ENCODE results near the gene APOBEC2. TPM values are rescaled to one million over a fixed set of nuclear protein-coding genes. Genes with fewer than 3 reads are reported as not detected.

The APOBEC2 gene
- total RNA-seq, 2 experiments from 2014 or later = not detected

DNA sequence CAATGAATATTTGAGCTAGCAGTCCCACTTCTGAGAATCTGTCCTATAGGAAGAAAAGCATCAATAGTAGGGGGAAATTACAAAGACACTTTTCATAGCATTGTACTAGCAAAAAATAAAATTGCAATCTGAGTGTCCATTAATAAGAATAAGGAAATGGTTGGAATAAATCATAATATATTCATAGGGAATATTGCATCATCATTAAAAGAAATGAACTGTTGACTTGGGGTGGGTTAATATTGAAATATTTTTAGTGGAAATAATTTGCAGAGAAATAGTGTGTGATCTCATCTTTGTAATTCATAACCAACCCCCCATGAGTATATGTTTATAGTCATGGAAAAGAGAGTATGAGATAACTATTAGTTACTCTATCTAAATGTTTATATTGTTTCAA is 32.2 kb downstream of the APOBEC2 start:
- Mint-ChIP-seq H3K9me3 (ENCODE audit: low read depth) (no peaks in the 10 kb centered on the region), H3K4me3 (no peak overlapping the region), H3K27me3 (no peaks in the 10 kb centered on the region), H3K27ac (no peak overlapping the region), H3K36me3 (peaks cover 56% of the 10 kb centered on the region), H3K4me1 (peaks cover 27% of the 10 kb centered on the region)
- ATAC-seq (no peak), DNase-seq (no peak)
- CTCF ChIA-PET = interaction anchor here (0.9 kb wide), 1 partner anchor 17 kb away, joined by 3 read pairs; no protein-coding TSS in a partner anchor

- Mint-ChIP-seq H3K9me3 (ENCODE audit: low read depth) (no peaks in the 10 kb centered on the region), H3K27ac (no peak overlapping the region), H3K4me1 (peaks cover 4% of the 10 kb centered on the region), H3K27me3 (no peaks in the 10 kb centered on the region), H3K4me3 (no peak overlapping the region), H3K36me3 (peaks cover 43% of the 10 kb centered on the region)
- no peak for ATAC-seq
- CTCF ChIA-PET = no interaction called here
- DNase-seq = no peak
These were observed 35.4 kb downstream of the APOBEC2 start for GRCh38 chr6:41088451-41088850.

DNA sequence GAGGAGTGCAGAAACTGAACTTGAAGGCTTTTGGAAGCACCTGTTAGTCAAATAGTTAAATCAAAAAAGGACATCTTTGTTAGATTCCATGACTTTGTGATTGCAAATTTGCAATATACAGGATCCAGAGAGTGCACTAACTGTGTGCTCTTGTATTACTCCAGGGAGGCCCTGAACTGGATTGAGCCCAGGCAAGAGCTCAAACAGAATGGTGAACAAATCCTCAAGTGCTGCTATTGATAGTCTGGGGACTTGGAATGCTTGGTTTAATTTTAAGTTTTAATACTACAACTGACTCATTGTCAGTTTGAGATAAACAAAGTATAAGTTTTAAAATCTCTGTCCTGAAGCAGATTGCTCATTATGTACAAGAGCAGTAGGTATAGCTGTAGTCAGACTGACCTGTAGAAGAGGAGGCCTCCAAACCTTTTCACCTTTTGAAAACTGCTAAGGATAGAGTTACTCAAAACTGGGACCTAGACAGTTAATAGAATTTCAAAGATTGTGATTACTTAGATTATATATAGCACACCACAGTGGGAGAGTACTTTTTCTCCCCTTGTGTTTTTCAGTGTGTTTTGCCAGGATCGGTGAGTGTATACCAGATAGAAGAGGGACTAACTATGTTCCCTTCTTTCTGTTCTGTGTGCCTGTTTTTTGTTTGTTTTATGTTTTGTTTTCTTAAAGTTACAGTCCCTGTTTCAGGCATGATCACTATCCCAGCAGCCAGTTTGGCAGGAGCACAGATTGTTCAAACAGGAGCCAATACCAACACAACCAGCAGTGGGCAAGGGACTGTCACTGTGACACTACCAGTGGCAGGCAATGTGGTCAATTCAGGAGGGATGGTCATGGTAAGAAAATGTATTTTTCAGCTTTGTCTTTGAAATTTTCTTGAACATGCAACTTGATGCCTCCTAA is 38.1 kb downstream of the APOBEC2 start:
- Mint-ChIP-seq H3K9me3 (ENCODE audit: low read depth) (no peaks in the 10 kb centered on the region), H3K27me3 (no peaks in the 10 kb centered on the region), H3K27ac (no peak overlapping the region), H3K4me3 (no peak overlapping the region), H3K4me1 (no peaks in the 10 kb centered on the region), H3K36me3 (peaks cover 42% of the 10 kb centered on the region)
- ATAC-seq (no peak), DNase-seq (no peak)
- CTCF ChIA-PET = interaction anchor here (1.4 to 3.5 kb wide), 4 partner anchors 19 to 208 kb away, joined by 4 to 20 read pairs (median 5); no protein-coding TSS in a partner anchor

- no peaks in the 10 kb centered on the region for H3K27me3 Mint-ChIP-seq
- H3K9me3 Mint-ChIP-seq (ENCODE audit: low read depth) = no peaks in the 10 kb centered on the region
- no peaks in the 10 kb centered on the region for H3K4me1 Mint-ChIP-seq
- DNase-seq (no peak), ATAC-seq (no peak)
- no peak overlapping the region for H3K4me3 Mint-ChIP-seq
- CTCF ChIA-PET = interaction anchor here (0.6 to 3.5 kb wide), 15 partner anchors 11 to 242 kb away, joined by 3 to 20 read pairs (median 4); partner anchors contain the start of genes NFYA and OARD1
- no peak overlapping the region for H3K27ac Mint-ChIP-seq
- peaks cover 52% of the 10 kb centered on the region for H3K36me3 Mint-ChIP-seq
These were observed 39.6 kb downstream of the APOBEC2 start for GRCh38 chr6:41092421-41093140.

DNA sequence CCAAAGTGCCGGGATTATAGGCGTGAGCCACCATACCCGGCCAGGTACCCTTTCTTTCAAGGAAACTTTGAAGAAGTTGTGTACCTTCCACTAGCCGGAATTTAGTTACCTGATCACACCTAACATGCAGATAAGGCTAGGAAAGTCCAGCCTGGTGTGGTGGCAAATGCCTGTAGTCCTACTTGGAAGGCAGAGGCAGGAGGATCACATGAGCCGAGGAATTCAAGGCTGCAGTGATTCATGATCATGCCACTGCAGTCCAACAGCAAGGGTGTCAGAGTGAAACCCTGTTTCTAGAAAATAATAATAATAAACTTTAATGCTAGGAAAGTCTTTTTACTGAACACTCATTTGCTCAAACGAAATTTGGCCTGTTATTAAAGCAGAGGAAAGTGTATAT is 40.7 kb downstream of the APOBEC2 start:
- Mint-ChIP-seq H3K4me1 (no peaks in the 10 kb centered on the region), H3K9me3 (ENCODE audit: low read depth) (no peaks in the 10 kb centered on the region), H3K27me3 (no peaks in the 10 kb centered on the region), H3K4me3 (no peak overlapping the region), H3K36me3 (peaks cover 63% of the 10 kb centered on the region), H3K27ac (no peak overlapping the region)
- DNase-seq (no peak), ATAC-seq (no peak)
- CTCF ChIA-PET = interaction anchor here (0.7 to 3.5 kb wide), 3 partner anchors 10 to 1576 kb away, joined by 3 to 20 read pairs (median 5); no protein-coding TSS in a partner anchor

DNA sequence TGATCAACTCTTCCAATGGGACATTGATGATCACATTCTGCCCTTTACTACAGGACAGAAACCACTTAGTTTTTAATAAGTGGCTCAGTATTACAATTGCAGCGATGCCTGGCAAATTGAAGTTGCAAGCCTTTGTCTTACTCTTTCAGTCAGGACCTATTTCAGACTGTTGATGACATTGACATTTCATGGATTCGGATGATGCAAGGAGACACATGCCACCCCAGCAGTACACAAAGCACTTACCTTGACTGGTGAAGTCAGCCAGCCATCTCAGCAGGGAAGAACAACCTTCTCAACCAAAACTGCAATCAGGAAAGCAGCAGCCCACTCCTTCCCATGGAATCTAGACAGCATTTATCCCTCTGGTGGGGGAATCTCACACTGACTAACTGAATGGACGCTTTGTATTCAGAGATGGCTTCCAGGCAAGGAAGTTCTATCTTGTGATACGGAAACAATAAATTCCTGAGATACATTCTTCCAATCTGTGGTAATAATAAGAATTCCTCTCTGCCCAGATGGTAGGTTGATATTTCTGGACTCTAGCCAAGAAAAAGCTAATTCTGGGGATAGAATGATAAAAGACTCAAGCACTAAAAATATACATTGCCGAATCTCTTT is 44.6 kb downstream of the APOBEC2 start:
- H3K27me3 Mint-ChIP-seq = no peaks in the 10 kb centered on the region
- no peak for DNase-seq

DNA sequence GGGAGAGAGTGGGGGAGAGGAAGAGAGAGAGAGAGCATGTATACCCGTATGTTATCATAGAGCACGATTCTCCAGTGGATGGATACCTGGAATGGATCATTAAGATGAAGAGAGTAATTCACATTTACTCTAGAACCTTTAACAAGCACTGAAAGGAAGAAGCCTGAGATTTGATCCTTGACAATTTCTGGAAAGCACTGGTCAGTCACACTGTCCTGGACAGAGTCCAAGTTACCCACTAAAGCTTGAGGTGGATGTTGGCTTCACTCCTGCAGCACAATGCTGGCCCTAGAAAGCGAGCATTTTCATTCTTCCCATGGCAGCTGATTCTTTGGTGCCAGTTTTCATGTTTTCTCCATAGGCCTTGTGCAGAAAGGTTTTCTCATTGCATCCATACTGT is 45.4 kb downstream of the APOBEC2 start:
- DNase-seq (no peak), ATAC-seq (no peak)
- Mint-ChIP-seq H3K27me3 (no peaks in the 10 kb centered on the region), H3K4me3 (no peak overlapping the region), H3K36me3 (peaks cover 58% of the 10 kb centered on the region), H3K4me1 (peaks cover 3% of the 10 kb centered on the region), H3K9me3 (ENCODE audit: low read depth) (no peaks in the 10 kb centered on the region), H3K27ac (no peak overlapping the region)
- CTCF ChIA-PET = no interaction called here

More for the DNA sequence above, 44.6 kb downstream of the APOBEC2 start:
- H3K27ac Mint-ChIP-seq = no peak overlapping the region
- H3K4me1 Mint-ChIP-seq = peaks cover 3% of the 10 kb centered on the region
- H3K4me3 Mint-ChIP-seq = no peak overlapping the region
- ATAC-seq = no peak
- H3K9me3 Mint-ChIP-seq (ENCODE audit: low read depth) = no peaks in the 10 kb centered on the region
- CTCF ChIA-PET = no interaction called here
- H3K36me3 Mint-ChIP-seq = peaks cover 60% of the 10 kb centered on the region

DNA sequence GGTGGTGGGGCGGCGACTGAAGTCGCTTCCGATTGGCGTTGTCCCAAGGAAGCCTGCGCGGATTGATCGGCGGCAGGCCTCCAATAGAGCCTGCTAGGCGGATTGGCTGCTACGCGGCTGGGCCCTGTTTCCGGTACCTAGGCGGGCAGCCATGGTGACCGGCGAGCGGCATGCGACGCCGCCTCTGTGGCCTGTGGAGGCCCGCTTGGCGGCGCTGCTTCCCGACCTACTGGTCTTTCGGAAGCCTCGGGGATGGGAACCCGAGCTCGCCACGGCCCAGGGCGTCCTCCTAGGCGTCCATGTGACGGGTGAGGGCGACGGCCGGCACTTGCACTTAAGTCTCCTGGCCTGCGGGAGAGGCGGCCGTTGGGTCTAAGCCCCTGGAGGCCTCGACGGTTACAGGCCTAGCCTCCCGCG is 47.9 kb downstream of the APOBEC2 start:
- H3K27me3 Mint-ChIP-seq = no peaks in the 10 kb centered on the region
- DNase-seq = peak; percentile 50

GRCh38 chr6:41103847-41104246 is 50.8 kb downstream of the APOBEC2 start:
- H3K9me3 Mint-ChIP-seq (ENCODE audit: low read depth) = no peaks in the 10 kb centered on the region
- CTCF ChIA-PET = interaction anchor here (1.1 to 3.3 kb wide), 7 partner anchors 10 to 202 kb away, joined by 3 to 18 read pairs (median 5); no protein-coding TSS in a partner anchor
- no peak for DNase-seq
- peaks cover 16% of the 10 kb centered on the region for H3K36me3 Mint-ChIP-seq
- ATAC-seq = peak; percentile 48
- no peak overlapping the region for H3K4me3 Mint-ChIP-seq
- no peak overlapping the region for H3K27ac Mint-ChIP-seq
- H3K4me1 Mint-ChIP-seq = peaks cover 3% of the 10 kb centered on the region
- H3K27me3 Mint-ChIP-seq = no peaks in the 10 kb centered on the region

More for the DNA sequence above, 47.9 kb downstream of the APOBEC2 start:
- ATAC-seq = peak; percentile 76
- Mint-ChIP-seq H3K36me3 (peaks cover 43% of the 10 kb centered on the region), H3K9me3 (ENCODE audit: low read depth) (no peaks in the 10 kb centered on the region), H3K27ac (no peak overlapping the region), H3K4me3 (peak overlapping the region; percentile 14), H3K4me1 (peaks cover 3% of the 10 kb centered on the region)
- CTCF ChIA-PET = interaction anchor here (3.3 kb wide), 1 partner anchor 82 kb away, joined by 18 read pairs; no protein-coding TSS in a partner anchor

- no peaks in the 10 kb centered on the region for H3K27me3 Mint-ChIP-seq
- DNase-seq = no peak
- no peaks in the 10 kb centered on the region for H3K36me3 Mint-ChIP-seq
- no peak overlapping the region for H3K4me3 Mint-ChIP-seq
- H3K4me1 Mint-ChIP-seq = no peaks in the 10 kb centered on the region
- no peaks in the 10 kb centered on the region for H3K9me3 Mint-ChIP-seq (ENCODE audit: low read depth)
- no peak overlapping the region for H3K27ac Mint-ChIP-seq
- no peak for ATAC-seq
- CTCF ChIA-PET = interaction anchor here (2.9 kb wide), 1 partner anchor 19 kb away, joined by 6 read pairs; no protein-coding TSS in a partner anchor
These were observed 58.0 kb downstream of the APOBEC2 start for GRCh38 chr6:41111017-41111416.
